ENCODE data around the gene DTX4.
A peak's percentile ranks its signal among the peaks of the same experiment; 100 is the strongest.
"Not testable (repeated sequence)": the region's sequence is repeated elsewhere in the genome, so short reads cannot be mapped to it uniquely, and the experiment has no call there.

The DTX4 gene

GRCh38 chr11:59171508-59172322, at the start of gene DTX4:
Gene DTX4 (plus strand): TSS chr11:59172132. CDS start chr11:59172596, 464 bp downstream.
- Mint-ChIP-seq H3K4me3 (peak within 1 kb of the TSS; percentile 77), H3K9me3 (no peaks in the 10 kb centered on the region), H3K36me3 (ENCODE audit: low read depth) (no peaks in the 10 kb centered on the region), H3K4me1 (peaks cover 15% of the 10 kb centered on the region), H3K27ac (peak within 1 kb of the TSS; percentile 26), H3K27me3 (peaks cover 22% of the 10 kb centered on the region)
- DNase-seq: peak; percentile 91
- ATAC-seq: peak; percentile 87

- Mint-ChIP-seq H3K4me3 (no peak overlapping the region), H3K36me3 (ENCODE audit: low read depth) (peaks cover 35% of the 10 kb centered on the region), H3K27me3 (no peaks in the 10 kb centered on the region), H3K4me1 (peaks cover 8% of the 10 kb centered on the region), H3K9me3 (peaks cover 13% of the 10 kb centered on the region), H3K27ac (no peak overlapping the region)
- ATAC-seq (peak; percentile 97), DNase-seq (peak; percentile 92)
Measured at GRCh38 chr11:59135648-59136461, 36.1 kb upstream of the DTX4 start.

DNA sequence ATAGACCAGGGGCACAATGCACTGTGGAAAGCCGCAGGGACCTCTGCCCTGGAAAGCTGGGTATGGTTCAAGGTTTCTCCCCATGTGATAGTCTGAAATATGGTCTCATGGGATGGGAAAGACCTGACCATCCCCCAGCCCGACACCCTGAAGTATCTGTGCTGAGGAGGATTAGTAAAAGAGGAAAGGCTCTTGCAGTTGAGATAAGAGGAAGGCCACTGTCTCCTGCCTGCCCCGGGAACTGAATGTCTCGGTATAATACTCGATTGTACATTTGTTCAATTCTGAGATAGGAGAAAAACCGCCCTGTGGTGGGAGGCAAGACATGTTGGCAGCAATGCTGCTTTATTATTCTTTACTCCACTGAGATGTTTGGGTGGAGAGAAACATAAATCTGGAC, 35.4 kb upstream of the DTX4 start:
- not testable (repeated sequence) for H3K27me3 Mint-ChIP-seq, DNase-seq, H3K9me3 Mint-ChIP-seq, H3K4me3 Mint-ChIP-seq, ATAC-seq, H3K27ac Mint-ChIP-seq
- Mint-ChIP-seq H3K36me3 (ENCODE audit: low read depth) (peaks cover 28% of the 10 kb centered on the region), H3K4me1 (peaks cover 15% of the 10 kb centered on the region)

DNA sequence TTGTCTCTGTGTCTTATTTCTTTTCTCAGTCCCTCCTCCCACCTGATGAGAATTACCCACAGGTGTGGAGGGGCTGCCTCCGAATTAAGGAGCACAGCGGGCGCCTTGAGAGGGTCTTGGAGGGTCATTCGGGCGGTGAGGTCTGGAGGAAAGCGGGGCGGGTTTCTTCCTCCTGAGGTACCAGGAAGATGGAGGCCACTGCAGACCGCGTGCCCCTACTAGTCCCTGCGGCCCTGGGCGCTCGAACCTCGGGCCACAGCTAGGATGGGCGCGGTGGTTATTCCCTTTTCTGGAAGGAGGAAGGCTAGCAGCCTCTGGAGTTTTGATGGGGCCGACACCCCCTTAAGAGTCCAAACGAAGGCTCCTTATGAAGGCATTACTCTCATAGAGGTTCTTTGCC, 34.7 kb upstream of the DTX4 start:
- H3K27ac Mint-ChIP-seq: no peak overlapping the region
- H3K9me3 Mint-ChIP-seq: peaks cover 7% of the 10 kb centered on the region
- no peak overlapping the region for H3K4me3 Mint-ChIP-seq
- peaks cover 22% of the 10 kb centered on the region for H3K4me1 Mint-ChIP-seq
- DNase-seq (no peak), ATAC-seq (no peak)
- no peaks in the 10 kb centered on the region for H3K27me3 Mint-ChIP-seq
- H3K36me3 Mint-ChIP-seq (ENCODE audit: low read depth): peaks cover 23% of the 10 kb centered on the region

DNA sequence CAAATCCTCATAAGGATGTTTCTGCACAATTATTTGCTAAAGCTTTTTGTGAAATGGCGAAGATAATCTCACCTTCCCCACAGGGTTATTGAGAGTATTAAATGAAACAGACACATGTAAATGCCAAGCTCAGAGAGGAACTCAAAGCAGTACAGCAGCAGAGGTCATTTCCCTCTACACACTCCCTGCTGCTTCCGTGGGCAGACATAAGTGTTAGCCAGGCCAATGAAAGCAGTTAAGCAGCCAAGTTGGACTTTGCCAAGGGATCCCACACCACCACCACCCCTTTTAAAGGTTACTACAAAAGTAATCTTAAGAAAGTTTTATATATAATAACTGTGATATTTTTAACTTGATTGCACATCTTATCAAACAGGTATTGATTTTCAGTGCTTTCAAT, 33.3 kb upstream of the DTX4 start:
- Mint-ChIP-seq H3K4me1 (peaks cover 34% of the 10 kb centered on the region), H3K9me3 (no peaks in the 10 kb centered on the region), H3K27me3 (no peaks in the 10 kb centered on the region), H3K36me3 (ENCODE audit: low read depth) (peaks cover 9% of the 10 kb centered on the region), H3K4me3 (no peak overlapping the region), H3K27ac (no peak overlapping the region)
- ATAC-seq (no peak), DNase-seq (no peak)

DNA sequence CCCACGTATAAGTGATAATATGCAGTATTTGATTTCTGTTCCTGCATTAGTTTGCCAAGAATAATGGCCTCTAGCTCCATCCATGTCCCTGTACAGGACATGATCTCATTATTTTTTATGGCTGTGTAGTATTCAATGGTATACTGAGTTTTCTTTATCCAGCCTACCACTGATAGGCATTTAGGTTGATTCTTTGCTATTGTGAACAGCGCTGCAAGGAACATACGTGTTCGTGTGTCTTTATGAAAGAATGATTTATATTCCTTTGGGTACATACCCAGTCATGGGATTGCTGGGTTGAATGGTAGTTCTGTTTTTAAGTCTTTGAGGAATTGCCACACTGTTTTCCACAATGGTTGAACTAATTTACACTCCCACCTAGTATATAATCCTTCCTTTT, 30.7 kb upstream of the DTX4 start:
- Mint-ChIP-seq H3K4me3 (peak overlapping the region; percentile 90), H3K27ac (no peak overlapping the region), H3K27me3 (no peaks in the 10 kb centered on the region), H3K36me3 (ENCODE audit: low read depth) (peaks cover 15% of the 10 kb centered on the region), H3K9me3 (no peaks in the 10 kb centered on the region), H3K4me1 (peaks cover 45% of the 10 kb centered on the region)
- DNase-seq: no peak
- no peak for ATAC-seq

- no peak for DNase-seq
- Mint-ChIP-seq H3K4me1 (peaks cover 51% of the 10 kb centered on the region), H3K27me3 (no peaks in the 10 kb centered on the region), H3K27ac (peak overlapping the region; percentile 88), H3K36me3 (ENCODE audit: low read depth) (peaks cover 21% of the 10 kb centered on the region), H3K9me3 (no peaks in the 10 kb centered on the region), H3K4me3 (peak overlapping the region; percentile 90)
- ATAC-seq: no peak
Measured at GRCh38 chr11:59141673-59142460, 30.1 kb upstream of the DTX4 start.

DNA sequence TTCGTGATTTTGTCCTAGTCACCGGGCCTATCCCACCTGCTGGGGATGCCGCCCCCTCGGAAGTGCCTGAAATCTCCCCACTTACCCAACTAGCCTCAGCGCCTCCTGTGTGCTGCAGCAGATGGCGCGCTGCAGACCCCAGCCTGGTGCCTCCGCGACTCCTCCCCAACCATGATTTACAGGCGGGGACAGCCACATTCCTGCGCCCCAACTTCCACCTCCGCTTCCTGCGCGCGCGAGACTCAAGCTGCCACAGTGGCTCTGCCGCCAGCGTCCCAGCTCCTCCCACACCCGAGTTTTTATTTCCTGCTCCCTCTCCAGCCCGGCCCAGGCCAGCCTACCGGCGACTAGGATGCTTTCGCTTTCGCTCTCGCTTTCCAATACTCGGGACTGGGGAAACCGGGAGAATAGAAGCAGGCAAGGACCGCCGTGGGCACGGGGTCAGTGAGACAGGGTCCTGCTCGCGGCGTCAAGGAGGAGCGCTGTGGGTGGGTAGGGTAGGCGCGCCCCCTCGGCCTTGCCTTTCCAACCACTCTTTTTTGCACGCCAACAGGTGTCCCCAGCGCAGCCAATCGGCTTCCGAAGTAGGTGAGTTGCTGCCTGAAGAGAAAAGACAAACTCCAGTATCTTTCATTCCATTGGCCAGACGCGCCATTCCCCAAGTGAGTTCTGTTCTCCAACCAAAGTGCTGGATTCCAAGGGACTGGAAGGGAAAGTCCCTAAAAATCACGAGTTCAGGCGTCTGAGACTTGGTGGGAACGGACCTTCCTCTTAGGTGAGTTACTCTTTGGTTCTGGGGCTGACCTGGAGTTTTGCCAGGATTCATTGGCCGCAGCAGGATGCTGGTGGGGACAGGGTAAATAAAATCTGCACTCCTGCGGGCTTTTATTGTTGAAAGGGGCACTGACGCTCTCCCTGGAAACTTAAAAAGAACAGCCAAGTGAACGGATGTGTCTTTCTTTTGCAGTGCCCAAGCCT, 29.1 kb upstream of the DTX4 start, which contains the start of gene FAM111A:
Gene FAM111A (plus strand): TSS at position 327 of the 978 bp plus-strand sequence. CDS start 6,017 bp downstream, outside the sequence.
- DNase-seq (peak; percentile 81), ATAC-seq (peak; percentile 83)
- H3K4me1 Mint-ChIP-seq: peaks cover 61% of the 10 kb centered on the region
- H3K27ac Mint-ChIP-seq: peak within 1 kb of the TSS; percentile 88
- peaks cover 30% of the 10 kb centered on the region for H3K36me3 Mint-ChIP-seq (ENCODE audit: low read depth)
- H3K4me3 Mint-ChIP-seq: peak within 1 kb of the TSS; percentile 90
- no peaks in the 10 kb centered on the region for H3K27me3 Mint-ChIP-seq
- no peaks in the 10 kb centered on the region for H3K9me3 Mint-ChIP-seq

GRCh38 chr11:59144096-59144495, 27.8 kb upstream of the DTX4 start:
- DNase-seq: no peak
- Mint-ChIP-seq H3K27ac (peak overlapping the region; percentile 88), H3K4me3 (peak overlapping the region; percentile 90), H3K36me3 (ENCODE audit: low read depth) (peaks cover 39% of the 10 kb centered on the region), H3K4me1 (peaks cover 65% of the 10 kb centered on the region), H3K9me3 (no peaks in the 10 kb centered on the region), H3K27me3 (no peaks in the 10 kb centered on the region)
- no peak for ATAC-seq

DNA sequence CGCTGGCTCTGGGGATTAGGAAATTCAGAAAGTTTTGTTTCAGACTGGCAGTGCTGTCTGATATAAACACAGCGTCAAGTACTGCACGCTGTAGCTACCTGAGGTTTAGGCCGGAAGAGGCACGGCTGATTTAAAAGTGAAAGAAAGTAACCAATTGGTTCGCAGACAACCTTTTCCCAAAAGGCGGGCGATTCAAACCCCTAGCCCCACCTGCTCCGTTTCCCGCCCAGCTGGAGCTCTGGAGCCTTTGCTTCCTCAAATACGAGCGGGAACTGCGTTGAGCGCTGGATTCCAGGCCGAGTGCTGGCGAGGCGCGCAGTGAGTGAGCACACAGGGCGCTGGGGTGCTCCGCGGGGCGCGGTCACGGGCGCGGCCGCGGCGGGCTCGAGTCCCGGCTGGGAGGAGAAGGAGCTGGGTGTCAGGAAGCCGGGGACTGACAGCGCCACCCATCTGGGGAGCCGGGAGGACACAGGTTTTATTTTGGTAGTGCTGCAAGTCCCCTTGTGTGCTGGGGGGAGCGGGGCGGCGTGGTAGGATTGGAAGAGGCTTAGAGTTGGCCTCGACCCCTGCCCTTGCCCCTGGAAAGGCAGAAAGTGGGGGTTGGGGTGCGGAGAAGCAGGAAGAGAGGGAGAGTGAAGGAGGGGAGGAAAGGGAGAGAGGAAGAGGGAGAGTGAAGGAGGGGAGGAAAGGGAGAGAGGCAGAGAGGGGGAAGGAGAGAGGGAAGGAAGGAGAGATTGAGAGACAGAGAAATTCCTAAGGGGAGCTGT, 27.2 kb upstream of the DTX4 start:
- no peaks in the 10 kb centered on the region for H3K9me3 Mint-ChIP-seq
- peak overlapping the region; percentile 88 for H3K27ac Mint-ChIP-seq
- peaks cover 45% of the 10 kb centered on the region for H3K36me3 Mint-ChIP-seq (ENCODE audit: low read depth)
- H3K4me3 Mint-ChIP-seq: peak overlapping the region; percentile 90
- DNase-seq (peak; percentile 72), ATAC-seq (peak; percentile 77)
- H3K27me3 Mint-ChIP-seq: no peaks in the 10 kb centered on the region
- peaks cover 67% of the 10 kb centered on the region for H3K4me1 Mint-ChIP-seq

- H3K27ac Mint-ChIP-seq: peak overlapping the region; percentile 88
Measured at GRCh38 chr11:59145534-59145933, 26.4 kb upstream of the DTX4 start.

DNA sequence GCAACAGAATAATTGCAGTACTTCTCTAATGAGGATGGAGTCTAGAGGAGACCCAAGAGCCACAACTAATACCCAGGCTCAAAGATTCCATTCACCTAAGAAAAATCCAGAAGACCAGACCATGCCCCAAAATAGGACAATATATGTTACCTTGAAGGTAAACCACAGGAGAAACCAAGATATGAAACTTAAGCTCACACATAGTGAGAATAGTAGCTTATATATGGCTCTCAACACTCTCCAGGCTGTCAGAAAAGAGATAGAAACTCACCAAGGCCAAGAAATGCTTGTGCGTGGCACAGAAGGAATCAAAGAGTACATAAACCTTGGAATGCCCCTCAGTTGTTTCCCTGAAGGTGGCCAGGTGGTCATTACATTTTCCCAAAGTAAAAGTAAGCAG, 20.2 kb upstream of the DTX4 start:
- peak; percentile 38 for ATAC-seq
- Mint-ChIP-seq H3K27ac (peak overlapping the region; percentile 82), H3K4me3 (peak overlapping the region; percentile 34), H3K4me1 (peaks cover 43% of the 10 kb centered on the region), H3K9me3 (no peaks in the 10 kb centered on the region), H3K27me3 (no peaks in the 10 kb centered on the region), H3K36me3 (ENCODE audit: low read depth) (peaks cover 55% of the 10 kb centered on the region)
- DNase-seq: no peak

More at GRCh38 chr11:59145534-59145933, 26.4 kb upstream of the DTX4 start:
- Mint-ChIP-seq H3K9me3 (no peaks in the 10 kb centered on the region), H3K4me3 (peak overlapping the region; percentile 90), H3K4me1 (peaks cover 71% of the 10 kb centered on the region), H3K36me3 (ENCODE audit: low read depth) (peaks cover 50% of the 10 kb centered on the region), H3K27me3 (no peaks in the 10 kb centered on the region)
- DNase-seq: no peak
- ATAC-seq: no peak
